ENCODE data around the gene TBX5. TPM values are rescaled to one million over a fixed set of nuclear protein-coding genes. Genes with fewer than 3 reads are reported as not detected.
A peak's percentile ranks its signal among the peaks of the same experiment; 100 is the strongest.

Gene TBX5
- total and polyA plus RNA-seq, 2 experiments from 2014 or later, result 0.21 TPM; not detected in 1

GRCh38 chr12:114447274-114447716 lies 41.4 kb upstream of the TBX5 start:
- Histone ChIP-seq H3K4me3 (0 out of 2 replicates have a peak overlapping the region, but pooled peaks have one; percentile 23), H3F3A (replicated peaks; ENCODE audit: low read depth) (peaks cover 20% of the 10 kb centered on the region), H3K4me2 (peak overlapping the region; percentile 60; the same call in 1 of the 2 replicates), H2AFZ (no peak overlapping the region), H3K27me3 (ENCODE audit: insufficient read depth) (peaks cover 100% of the 10 kb centered on the region), H3K27ac (ENCODE audit: low read depth) (no peak overlapping the region), H3K9me2 (ENCODE audit: insufficient read depth) (no peaks in the 10 kb centered on the region), H3K36me3 (ENCODE audit: insufficient read depth) (no peaks in the 10 kb centered on the region; the same call in 1 of the 2 replicates), H3K4me1 (ENCODE audit: insufficient read depth) (peaks cover 57% of the 10 kb centered on the region), H3K79me2 (replicated peaks; ENCODE audit: insufficient read depth) (no peaks in the 10 kb centered on the region), H4K20me1 (replicated peaks; ENCODE audit: insufficient read depth) (peaks cover 29% of the 10 kb centered on the region)
- TF ChIP-seq JUNB (IDR thresholded peaks at IDR 0.05; ENCODE audit: unreplicated experiment) (no peak), EZH2phosphoT487 (IDR thresholded peaks at IDR 0.05; ENCODE audit: unreplicated experiment) (peak; percentile 96), CREB1 (CRISPR knock-in tag; IDR thresholded peaks at IDR 0.05; ENCODE audit: low read depth) (no peak), NANOG (IDR thresholded peaks at IDR 0.05; ENCODE audit: borderline replicate concordance) (no peak), ZNF114 (CRISPR knock-in tag; IDR thresholded peaks at IDR 0.05) (no peak), EZH2 (IDR thresholded peaks at IDR 0.05; ENCODE audit: low read depth, unreplicated experiment) (peak; percentile 98), CTCF (conservative IDR thresholded peaks at IDR 0.05; ENCODE audit: low read depth in 2 of 2) (no peak; a peak in 1 of 4 replicates)
- ATAC-seq, result peak; percentile 22
- Mint-ChIP-seq H3K36me3 (ENCODE audit: low read depth) (no peaks in the 10 kb centered on the region), H3K4me3 (peak overlapping the region; percentile 43; the same call in 1 of the 3 replicates), H3K4me1 (peaks cover 58% of the 10 kb centered on the region), H3K27me3 (ENCODE audit: insufficient read depth, low read depth, poor library complexity) (peaks cover 100% of the 10 kb centered on the region), H3K27ac (no peak overlapping the region), H3K9me3 (peaks cover 3% of the 10 kb centered on the region; the same call in 1 of the 3 replicates)
- peak; percentile 56 for DNase-seq (ENCODE audit: low spot score)

GRCh38 chr12:114445401-114446323 lies 39.7 kb upstream of the TBX5 start:
- no peaks in the 10 kb centered on the region for H3K9me2 ChIP-seq (ENCODE audit: insufficient read depth)
- peaks cover 49% of the 10 kb centered on the region for H3K4me1 Mint-ChIP-seq
- H2AFZ ChIP-seq, result no peak overlapping the region
- no peak for ATAC-seq
- DNase-seq (ENCODE audit: low spot score), result peak; percentile 56
- H3F3A ChIP-seq (replicated peaks; ENCODE audit: low read depth), result peaks cover 32% of the 10 kb centered on the region
- H3K79me2 ChIP-seq (replicated peaks; ENCODE audit: insufficient read depth), result no peaks in the 10 kb centered on the region
- peaks cover 52% of the 10 kb centered on the region for H3K4me1 ChIP-seq (ENCODE audit: insufficient read depth)
- H4K20me1 ChIP-seq (replicated peaks; ENCODE audit: insufficient read depth), result peaks cover 40% of the 10 kb centered on the region
- H3K4me3 ChIP-seq, result 0 out of 2 replicates have a peak overlapping the region, but pooled peaks have one; percentile 7
- no peak overlapping the region for H3K27ac Mint-ChIP-seq
- H3K36me3 Mint-ChIP-seq (ENCODE audit: low read depth), result no peaks in the 10 kb centered on the region
- H3K27ac ChIP-seq (ENCODE audit: low read depth), result no peak overlapping the region
- H3K36me3 ChIP-seq (ENCODE audit: insufficient read depth), result no peaks in the 10 kb centered on the region; the same call in 1 of the 2 replicates
- TF ChIP-seq ZNF462 (CRISPR knock-in tag; IDR thresholded peaks at IDR 0.05), result no peak
- TF ChIP-seq EZH2 (IDR thresholded peaks at IDR 0.05; ENCODE audit: low read depth, unreplicated experiment), result peak; percentile 83
- TF ChIP-seq EZH2phosphoT487 (IDR thresholded peaks at IDR 0.05; ENCODE audit: unreplicated experiment), result peak; percentile 6
- TF ChIP-seq STAT1 (IDR thresholded peaks at IDR 0.05; ENCODE audit: unreplicated experiment), result no peak
- peaks cover 100% of the 10 kb centered on the region for H3K27me3 Mint-ChIP-seq (ENCODE audit: insufficient read depth, low read depth, poor library complexity)
- H3K27me3 ChIP-seq (ENCODE audit: insufficient read depth), result peaks cover 100% of the 10 kb centered on the region
- H3K9me3 Mint-ChIP-seq, result peaks cover 3% of the 10 kb centered on the region; the same call in 1 of the 3 replicates
- no peak overlapping the region; the same call in 2 of the 3 replicates for H3K4me3 Mint-ChIP-seq
- H3K4me2 ChIP-seq, result peak overlapping the region; percentile 43; the same call in 1 of the 2 replicates
